Posterior vena cava (tissue), 2 donors: ENCODE data around the gene ARHGEF11. TPM values are rescaled to one million over a fixed set of nuclear protein-coding genes. Genes with fewer than 3 reads are reported as not detected.

Experiments
- DNase-seq: peaks from one replicate; pipeline ENCODE4 v3.0.0-alpha.2; 2020; ENCODE audit warnings: low spot score
- intact Hi-C, 2 donors: fragments of 100-400 bp; cut with DNase I; formaldehyde crosslinking; loops; one replicate each; pipeline versions ENCODE4 v1.14.1 to v1.14.2; 2022 to 2023
- microRNA-seq, 2 donors: library from miRNA; unstranded; fragments of <30 nt; microRNA quantifications; one replicate each; pipeline ENCODE4 v1.2.0, GENCODE V29; 2020 to 2021; ENCODE audit warnings: borderline microRNAs expressed in 2 of 2
- total RNA-seq, 2 donors: library from RNA; stranded (reverse); fragmentation: NEBNext Ultra II Directional; extraction: Animal tissue kit (Norgen Biotek cat#: 25700); gene quantifications; one replicate each; pipeline ENCODE4 v1.2.1, GENCODE V29; 2021
- donor health status: DM: yes; HTN: yes; CAD: no.
- donor health status: DM: yes; HTN: yes; CAD: no.

The ARHGEF11 gene
- total RNA-seq, 2 donors from 2014 or later: 28.8 to 32.2 TPM

DNA sequence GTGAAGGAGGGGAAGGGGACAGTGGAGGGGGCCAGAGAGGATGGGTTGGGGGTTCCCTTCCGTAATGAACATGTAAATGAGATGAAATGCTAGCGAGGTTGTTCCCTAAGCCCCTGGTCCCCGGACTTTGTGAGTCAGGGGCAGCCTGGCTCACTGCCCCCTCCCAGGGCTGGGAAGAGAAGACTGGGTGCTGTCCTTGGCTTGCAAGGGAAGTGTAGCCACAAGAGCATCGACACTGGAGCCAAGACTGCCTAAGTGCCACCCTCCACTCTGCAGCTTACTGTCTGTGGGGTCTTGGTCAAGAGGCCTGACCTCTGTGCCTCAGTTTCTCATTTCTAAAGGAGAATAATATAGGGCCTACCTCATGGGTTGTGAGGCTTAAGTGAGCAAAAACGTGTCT, 151.5 kb downstream of the ARHGEF11 start:
- no peak for DNase-seq
- intact Hi-C loops: no loop called here

DNA sequence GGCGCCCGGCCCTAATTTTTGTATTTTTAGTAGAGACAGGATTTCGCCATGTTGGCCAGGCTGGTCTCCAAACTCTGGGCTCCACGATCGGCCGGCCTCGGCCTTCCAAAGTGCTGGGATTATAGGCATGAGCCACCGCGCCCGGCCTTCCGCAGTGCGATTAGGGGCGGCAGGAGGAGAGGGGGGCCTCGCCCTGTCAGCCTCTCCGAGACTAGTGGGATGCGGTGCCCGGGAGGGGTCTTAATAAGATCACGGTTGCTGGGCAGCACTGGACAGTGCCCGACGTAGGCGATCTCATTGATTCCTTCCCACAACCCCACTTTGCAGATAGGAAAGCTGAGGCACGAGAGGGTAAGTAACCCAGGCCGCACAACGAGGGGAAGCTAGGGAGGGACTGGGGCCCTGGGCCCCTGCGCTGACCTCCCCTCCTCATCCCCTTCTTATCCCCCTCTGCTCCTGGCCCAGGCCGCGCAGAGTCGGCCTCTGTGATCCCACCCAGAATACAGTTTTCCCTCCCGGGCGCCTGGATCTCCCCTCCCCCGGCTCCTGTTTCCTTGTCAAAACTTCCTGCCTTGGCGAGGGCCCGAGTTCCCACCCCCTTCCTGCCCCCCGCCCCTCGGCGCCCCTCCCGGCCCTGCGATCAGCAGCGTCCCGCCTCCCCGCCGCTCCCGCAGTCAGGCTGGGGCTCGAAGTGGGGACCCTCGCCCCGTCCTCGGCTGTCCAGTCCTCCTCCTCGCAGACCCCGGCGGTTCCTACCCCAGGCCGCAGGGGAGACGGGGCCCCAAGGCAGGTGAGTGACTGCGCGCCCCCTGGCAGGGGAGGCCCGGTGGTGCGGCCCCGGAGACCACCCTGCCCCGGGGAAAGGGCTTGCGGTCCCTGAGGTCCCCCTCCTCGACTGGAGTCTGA, 152.2 kb downstream of the ARHGEF11 start, which contains the start of gene PEAR1:
Gene PEAR1, plus strand, starts transcription at position 671 of the 906 bp plus-strand sequence. CDS start 10,209 bp downstream, outside the sequence.
- intact Hi-C loops: no loop called here
- no peak for DNase-seq

DNA sequence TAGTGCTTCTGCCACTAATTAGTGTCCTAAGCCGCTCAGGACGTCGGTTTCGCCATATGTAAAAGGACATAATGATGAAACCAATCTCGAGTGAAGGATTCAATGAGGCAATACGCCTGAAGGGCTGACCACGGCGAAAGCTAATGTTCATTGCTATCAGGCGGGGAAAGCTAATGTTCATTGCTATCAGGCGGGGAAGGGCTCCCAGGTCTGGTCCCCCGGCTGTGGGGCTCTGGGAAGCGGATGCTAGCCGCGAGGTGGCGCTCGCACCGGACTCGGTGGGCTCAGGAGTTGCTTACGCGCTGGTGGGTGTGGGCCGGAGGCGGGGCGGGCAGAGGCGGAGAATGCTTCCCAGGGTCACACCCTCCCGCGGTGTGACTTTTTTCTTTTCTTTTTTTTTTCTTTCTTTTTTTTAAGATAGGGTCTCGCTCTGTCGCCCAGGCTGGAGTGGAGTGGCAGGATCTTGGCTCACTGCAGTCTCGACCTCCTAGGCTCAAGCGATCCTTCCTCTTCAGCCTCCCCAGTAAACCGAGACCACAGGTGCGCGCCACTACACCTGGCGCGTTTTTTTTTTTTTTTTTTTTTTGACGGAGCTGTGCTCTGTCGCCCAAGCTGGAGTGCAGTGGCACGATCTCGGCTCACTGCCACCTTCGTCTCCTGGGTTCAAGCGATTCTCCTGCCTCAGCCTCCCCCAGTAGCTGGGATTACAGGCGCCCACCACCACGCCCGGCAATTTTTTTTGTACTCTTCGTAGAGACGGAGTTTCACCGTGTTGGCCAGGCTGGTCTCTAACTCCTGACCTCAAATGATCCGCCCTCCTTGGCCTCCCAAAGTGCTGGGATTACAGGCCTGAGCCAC, 153.1 kb downstream of the ARHGEF11 start:
- intact Hi-C loops: no loop called here
- peak; percentile 97 for DNase-seq

DNA sequence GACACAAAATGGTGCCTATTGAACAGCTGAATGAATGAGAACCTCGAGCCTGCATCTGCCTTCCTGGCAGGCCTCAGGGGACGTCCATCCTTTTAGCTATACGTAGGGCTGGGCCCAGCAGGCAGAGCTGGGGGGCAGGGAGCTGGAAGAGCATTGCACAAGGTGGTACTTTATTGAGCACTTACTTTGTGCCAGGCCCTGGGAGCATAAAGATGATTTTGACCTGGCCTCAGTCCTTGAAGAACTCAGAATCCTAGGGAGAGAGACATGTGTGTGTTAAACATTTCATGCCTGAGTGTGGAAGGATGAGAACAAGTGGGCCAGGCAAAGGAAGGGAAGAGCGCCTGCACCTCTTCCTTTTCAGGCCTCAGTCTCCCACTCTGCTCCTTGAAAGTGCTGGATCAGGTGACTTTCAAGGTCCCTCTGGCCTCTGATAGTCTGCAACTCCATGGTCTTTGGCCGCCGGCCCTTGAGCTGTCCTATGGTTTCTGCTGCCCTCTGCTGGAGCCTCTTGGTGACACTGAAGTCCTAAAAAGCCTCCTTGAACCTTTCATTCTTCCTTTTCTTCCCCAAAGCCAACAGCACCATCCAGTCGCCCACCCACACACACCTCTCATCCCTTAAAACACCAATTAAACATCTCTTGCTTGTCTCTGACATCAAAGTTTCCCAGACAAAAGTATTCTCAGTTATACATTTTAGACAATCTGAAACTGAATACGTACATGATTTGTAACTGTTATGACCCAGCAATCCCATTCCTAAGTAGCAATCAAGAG, 155.6 kb downstream of the ARHGEF11 start:
- peak; percentile 93 for DNase-seq
- intact Hi-C loops: loop anchor here in 1 of 2 donors (10.0 kb wide), 1 partner anchor 195 kb away; no protein-coding TSS in a partner anchor

DNA sequence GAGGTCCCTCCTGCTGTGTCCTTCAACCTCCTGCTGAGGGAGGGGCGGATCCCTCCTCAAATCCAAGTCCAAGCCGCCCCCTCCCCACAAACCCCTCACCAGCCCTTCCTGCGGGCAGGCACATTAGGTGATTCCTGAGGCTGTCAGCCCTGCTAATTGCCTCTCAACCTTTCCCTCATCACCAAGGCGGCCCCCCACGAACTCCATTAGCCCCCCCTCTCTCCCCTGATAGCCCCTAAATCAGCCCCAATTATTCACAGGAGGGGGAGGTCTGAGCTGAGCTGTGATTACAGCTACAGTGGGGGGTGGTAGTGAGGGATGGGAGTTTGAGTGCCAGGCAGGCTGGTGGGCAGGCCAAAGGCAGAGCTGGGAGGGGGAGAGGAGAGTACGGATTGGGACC, 157.8 kb downstream of the ARHGEF11 start:
- intact Hi-C loops: loop anchor here in 1 of 2 donors (10.0 kb wide), 1 partner anchor 193 kb away; no protein-coding TSS in a partner anchor

DNA sequence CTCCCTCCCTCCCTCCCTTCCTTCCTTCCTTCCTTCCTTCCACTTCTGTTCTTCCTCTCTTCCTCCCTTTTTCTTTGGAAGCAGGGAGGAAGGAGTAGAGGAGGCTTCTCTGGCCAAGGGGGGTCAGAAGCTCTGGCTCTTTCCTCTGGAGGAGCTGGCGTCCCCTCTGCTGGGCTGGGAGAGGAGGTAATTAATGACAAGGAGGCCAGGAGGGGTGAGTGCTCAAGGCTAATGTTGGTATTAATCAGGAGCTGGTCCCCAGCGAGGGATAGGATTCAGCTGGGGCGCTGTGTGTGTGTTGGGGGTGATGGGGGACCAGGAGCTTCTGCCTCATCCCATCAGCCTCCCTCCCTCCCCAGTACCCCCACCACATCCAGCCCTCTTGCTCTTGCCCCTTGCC, 158.2 kb downstream of the ARHGEF11 start:
- no peak for DNase-seq
- intact Hi-C loops: loop anchor here in 1 of 2 donors (10.0 kb wide), 1 partner anchor 193 kb away; no protein-coding TSS in a partner anchor

More for the DNA sequence above, 157.8 kb downstream of the ARHGEF11 start:
- no peak for DNase-seq

DNA sequence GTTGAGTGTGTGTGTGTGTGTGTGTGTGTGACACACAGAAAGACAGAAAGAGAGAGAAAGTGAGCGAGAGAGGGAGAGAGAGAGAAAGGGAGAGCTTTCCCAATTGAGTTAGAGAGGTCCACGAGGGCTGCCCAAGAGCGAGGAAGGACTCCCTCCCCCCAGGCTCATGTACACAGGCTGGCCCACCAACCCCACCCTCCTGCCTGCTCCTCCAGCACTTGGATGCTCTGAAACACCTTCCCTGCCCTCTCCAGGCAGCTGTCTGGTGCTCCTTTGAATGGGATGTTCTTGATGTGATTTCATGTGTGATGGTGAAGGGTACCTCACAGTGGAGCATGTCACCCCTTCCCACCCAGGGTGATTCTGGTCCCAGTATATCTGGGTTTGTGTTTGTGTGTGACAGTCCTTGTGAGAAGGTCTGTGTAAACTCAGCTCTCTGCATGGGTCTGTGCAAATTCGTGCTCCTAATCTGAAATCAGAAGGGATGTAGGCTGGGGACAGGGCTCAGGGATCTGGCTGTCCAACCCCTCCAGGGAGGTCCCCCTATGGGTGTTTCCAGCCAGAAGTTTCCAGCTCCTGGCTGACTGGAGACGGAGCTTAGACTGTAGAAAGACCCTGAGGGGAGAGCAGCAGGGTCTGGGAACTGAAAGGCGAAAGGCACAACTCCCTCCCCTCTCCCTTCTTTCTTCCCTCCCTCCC, 158.8 kb downstream of the ARHGEF11 start:
- intact Hi-C loops: loop anchor here in 1 of 2 donors (10.0 kb wide), 1 partner anchor 192 kb away; no protein-coding TSS in a partner anchor

DNA sequence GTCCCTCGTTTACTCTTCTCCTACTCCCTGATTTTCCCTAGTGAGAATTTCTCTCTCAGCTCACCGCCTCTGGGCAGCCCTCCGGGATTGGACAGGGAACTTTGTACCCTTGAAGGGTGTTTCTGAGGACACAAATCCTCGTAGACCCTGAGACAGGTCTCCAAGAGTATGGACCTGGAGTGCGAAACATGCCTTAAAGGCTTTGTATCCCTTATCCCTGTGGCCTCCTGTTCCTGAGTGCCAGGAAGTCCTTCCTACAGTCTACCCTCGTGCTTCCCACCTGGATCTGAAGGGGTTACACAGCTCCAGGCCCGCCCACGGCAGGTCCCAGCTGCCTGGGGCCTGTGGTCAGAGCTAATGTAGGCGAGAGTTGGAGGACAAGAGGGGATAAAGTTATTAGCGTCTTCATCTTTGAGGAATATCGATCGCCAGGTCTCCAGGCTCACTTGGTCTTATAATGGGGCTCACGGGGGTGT, 159.6 kb downstream of the ARHGEF11 start:
- intact Hi-C loops: loop anchor here in 1 of 2 donors (10.0 kb wide), 1 partner anchor 191 kb away; no protein-coding TSS in a partner anchor
- no peak for DNase-seq

More for the DNA sequence above, 158.8 kb downstream of the ARHGEF11 start:
- DNase-seq: no peak

DNA sequence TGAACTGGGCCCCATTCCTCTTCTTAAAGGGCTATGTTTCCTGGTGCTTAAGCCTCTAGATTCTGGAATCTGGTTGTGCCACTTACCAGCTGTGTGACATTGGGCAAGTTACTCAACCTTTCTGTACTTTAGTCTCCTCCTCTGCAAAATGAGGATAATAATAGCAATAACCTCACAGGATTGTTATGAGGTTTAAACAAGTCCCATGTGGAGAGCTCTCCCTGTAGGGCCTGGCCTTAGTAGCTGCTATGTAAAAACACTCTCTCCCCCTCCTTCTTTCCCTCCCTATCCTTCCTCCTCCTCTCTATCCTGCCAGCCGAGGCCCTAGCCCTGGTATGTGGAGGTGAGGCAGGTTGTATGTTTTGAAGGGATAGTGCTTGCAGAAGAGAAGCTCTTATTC, 160.2 kb downstream of the ARHGEF11 start:
- intact Hi-C loops: loop anchor here in 1 of 2 donors (10.0 kb wide), 1 partner anchor 191 kb away; no protein-coding TSS in a partner anchor
- no peak for DNase-seq

Small RNAs within 50 kb of the gene (microRNA-seq; reads per million reads assigned to microRNA genes)
- 0 to 1.0 reads per million in 2 donors for gene MIR765

Other genes with a start within 250 kb of the ARHGEF11 start
- gene SH2D2A, start 228.9 kb downstream of the ARHGEF11 start, total RNA-seq: 1 to 10 TPM; 3.2 to 3.4 TPM
- gene INSRR, start 186.6 kb downstream of the ARHGEF11 start, total RNA-seq: under 1 TPM; 0.19 to 0.23 TPM
- 1 to 10 TPM; 3.5 to 3.9 TPM for gene NTRK1, start 184.9 kb downstream of the ARHGEF11 start, total RNA-seq
- 10 to 100 TPM; 14.5 to 14.6 TPM for gene PEAR1, start 152.0 kb downstream of the ARHGEF11 start, total RNA-seq
- gene LRRC71, start 125.1 kb downstream of the ARHGEF11 start, total RNA-seq: not detected
- not detected for gene ETV3L, start 54.1 kb upstream of the ARHGEF11 start, total RNA-seq
- 10 to 100 TPM; 25.6 to 28.1 TPM for gene ETV3, start 92.7 kb upstream of the ARHGEF11 start, total RNA-seq